Fibroblast of skin of scalp (primary cell): ENCODE data around the gene TRMT2A.
A peak's percentile ranks its signal among the peaks of the same experiment; 100 is the strongest.

ENCODE experiments used
- DNase-seq: peaks from one replicate; pipeline ENCODE4 v3.0.0-alpha.2; 2013

Gene TRMT2A

GRCh38 chr22:20149257-20150250 is 32.5 kb upstream of the TRMT2A start:
- no peak for DNase-seq

GRCh38 chr22:20148414-20148813 is 31.4 kb upstream of the TRMT2A start:
- no peak for DNase-seq

GRCh38 chr22:20147237-20147988 is 30.4 kb upstream of the TRMT2A start:
- DNase-seq: no peak

DNA sequence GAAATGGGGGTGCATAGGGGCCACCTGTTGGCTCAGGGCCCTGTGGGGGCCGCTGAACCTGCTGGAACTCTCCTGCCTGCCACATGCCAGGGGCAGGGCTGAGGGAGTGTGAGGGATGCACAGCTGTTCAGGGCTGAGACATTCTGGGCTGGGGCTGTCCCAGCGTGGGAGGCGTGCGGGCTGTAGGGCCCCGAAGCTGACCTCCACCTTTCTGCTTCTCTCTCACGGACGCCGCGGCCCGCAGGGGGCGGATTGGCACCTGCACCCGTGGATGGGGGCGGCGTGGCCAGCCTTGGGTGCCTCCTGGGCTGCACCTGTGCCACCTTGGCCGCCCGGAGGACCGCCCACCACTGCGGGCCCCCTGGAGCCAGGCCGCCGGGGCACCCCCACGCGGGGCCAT is 29.8 kb upstream of the TRMT2A start:
- DNase-seq: no peak

GRCh38 chr22:20145832-20146223 is 28.8 kb upstream of the TRMT2A start:
- DNase-seq: no peak

DNA sequence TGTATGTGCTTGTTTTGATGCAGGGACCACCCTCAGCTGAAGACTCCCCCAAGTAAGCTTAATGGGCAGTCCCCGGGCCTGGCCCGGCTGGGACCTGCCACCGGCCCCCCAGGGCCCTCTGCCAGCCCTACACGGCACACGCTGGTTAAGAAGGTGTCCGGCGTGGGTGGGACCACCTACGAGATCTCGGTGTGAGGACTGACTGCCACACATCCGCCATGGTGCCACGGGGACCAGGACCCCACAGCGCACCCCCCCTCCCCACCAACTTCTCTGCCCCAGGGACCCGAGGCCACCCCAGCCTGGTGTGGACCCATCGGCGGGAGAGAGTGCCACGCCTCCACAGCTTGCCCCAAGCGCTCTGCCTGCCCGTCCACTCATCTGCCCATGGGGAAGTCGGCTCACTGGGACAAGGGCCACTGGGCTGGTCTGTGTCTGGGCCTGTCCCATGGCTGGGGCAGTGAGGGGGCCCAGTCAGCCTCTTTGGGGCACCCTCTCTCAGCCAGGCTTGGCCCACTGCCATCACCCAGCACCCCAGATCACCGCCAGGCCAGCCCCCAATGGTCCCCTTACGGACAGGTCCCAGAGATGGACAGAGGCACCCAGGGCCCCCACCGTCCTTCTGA is 28.3 kb upstream of the TRMT2A start:
- DNase-seq: no peak

GRCh38 chr22:20143883-20144665 is 27.0 kb upstream of the TRMT2A start:
- no peak for DNase-seq

GRCh38 chr22:20142711-20143621 is 25.9 kb upstream of the TRMT2A start:
- DNase-seq: no peak

GRCh38 chr22:20141186-20142077 is 24.4 kb upstream of the TRMT2A start:
- DNase-seq: peak; percentile 70

- DNase-seq: no peak
Measured at GRCh38 chr22:20140521-20140964, 23.5 kb upstream of the TRMT2A start.

- no peak for DNase-seq
Measured at GRCh38 chr22:20140107-20140445, 23.1 kb upstream of the TRMT2A start.

DNA sequence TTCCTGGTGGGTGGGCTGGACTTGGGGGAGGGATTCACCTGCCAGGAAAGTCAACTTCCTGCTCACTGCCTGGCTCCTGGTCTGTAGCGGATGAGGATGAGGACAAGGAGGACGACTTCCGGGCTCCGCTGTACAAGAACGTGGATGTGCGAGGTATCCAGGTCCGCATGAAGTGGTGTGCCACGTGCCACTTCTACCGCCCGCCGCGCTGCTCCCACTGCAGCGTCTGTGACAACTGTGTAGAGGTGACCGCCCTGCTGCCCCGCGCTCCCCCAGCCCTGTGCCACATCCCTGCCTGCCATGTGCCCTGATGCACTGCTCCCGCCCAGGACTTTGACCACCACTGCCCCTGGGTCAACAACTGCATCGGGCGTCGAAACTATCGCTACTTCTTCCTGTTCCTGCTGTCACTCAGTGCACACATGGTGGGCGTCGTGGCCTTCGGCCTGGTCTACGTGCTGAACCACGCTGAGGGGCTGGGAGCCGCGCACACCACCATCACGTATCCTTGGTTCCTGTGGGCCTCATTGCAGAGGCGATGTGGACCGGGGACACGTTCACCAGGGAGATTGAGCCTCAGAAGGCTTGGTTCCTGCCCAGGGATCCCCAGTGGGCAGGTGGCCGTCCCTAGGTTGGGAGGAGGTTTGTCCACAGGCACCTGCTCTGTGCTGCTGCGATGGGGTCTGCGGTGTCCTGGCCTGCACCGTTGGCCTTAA is 22.5 kb upstream of the TRMT2A start:
- DNase-seq: no peak

DNA sequence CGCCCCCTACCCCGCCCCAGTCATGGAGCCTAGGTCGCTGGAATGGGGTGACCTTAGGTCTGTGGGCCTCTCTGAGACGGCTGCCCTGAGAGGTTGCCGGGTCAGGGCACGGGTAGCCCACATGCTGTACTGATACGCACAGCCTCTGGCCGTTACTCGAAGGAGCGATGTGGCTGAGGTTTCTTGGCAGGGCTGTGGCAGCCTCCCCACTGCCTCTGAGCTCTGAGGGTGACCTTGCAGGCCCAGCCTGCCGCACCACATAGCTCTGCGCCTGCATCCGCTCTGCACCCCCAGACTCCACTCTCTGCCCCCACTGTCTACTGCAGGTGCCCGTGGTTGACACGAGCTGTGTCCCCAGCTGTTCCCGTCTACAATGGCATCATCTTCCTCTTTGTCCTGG is 21.8 kb upstream of the TRMT2A start:
- DNase-seq: no peak

DNA sequence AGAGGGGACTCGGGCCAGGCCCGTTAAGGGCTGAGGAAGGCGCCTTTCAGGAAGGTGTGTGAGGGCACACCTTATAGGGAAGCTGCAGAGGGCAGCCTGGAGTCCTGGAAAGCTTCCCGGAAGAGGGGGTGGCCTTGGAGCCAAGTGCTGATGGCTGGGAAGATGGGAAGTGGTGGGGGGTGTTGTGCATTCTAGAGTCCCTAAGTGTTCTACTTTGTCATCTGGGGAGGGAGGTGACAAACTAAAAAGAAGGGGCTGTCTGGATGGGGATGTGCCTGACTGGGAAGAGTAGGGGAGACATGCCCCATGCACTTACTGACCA is 21.4 kb upstream of the TRMT2A start:
- DNase-seq: no peak

- no peak for DNase-seq
Measured at GRCh38 chr22:20137671-20138416, 20.8 kb upstream of the TRMT2A start.

- no peak for DNase-seq
Measured at GRCh38 chr22:20137113-20137512, 20.1 kb upstream of the TRMT2A start.

DNA sequence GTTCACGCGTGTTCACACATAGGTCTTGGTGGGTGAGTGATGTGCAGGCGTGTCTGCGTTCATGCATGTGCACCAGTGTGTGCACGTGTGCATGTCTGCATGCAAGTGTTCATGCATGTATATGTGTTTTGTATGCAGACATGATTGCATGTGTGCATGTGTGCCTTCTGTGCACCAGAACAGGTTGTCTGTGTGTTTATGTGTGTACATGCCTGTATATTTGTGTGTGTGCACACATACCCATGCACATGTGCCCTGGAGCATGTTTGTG is 19.5 kb upstream of the TRMT2A start:
- no peak for DNase-seq

- no peak for DNase-seq
Measured at GRCh38 chr22:20135806-20136602, 19.0 kb upstream of the TRMT2A start.
